GM19240 (cell line): ENCODE results near the gene OR5K1.

Experiments used
- DNase-seq: peaks from one replicate; pipeline ENCODE4 v3.0.0; 2011; ENCODE audit warnings: low spot score; ENCODE audit not compliant: insufficient read length

The OR5K1 gene

DNA sequence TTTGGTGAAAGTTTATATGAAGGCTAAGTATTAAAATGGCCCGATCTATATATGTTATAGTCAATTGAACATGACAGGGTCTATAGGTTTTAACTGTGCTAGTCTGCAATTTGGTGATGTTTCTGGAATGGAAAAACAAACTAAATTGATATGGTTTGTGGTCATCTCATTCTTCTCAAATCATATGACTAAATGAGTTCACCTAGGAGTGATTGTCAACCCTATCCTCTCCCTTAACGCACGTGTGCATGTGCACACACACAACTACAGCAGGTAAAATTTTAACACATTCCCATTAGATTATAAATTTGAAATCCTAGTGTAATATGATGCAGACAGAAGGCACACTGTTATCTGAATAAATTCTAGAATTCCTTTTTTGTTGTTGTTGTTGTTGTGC lies 50.7 kb downstream of the OR5K1 start:
- DNase-seq: no peak

DNA sequence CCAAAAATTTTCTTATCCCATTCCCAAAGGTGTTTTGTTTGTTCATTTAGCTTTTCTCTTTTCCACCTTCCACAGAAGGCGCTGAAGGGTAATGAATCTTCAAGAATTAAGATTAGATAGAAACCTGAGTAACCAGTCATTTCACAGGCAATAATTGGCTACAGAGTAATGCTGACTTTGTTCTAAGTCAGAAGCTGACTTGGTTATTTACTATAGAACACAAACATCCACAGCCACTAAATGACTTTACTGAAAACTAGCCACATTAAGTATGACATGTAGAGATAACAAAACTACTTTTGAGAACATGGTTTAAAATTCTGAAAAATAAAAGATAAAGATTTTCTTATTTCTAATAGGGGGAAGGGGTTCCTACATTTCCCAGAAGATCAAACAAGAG lies 51.9 kb downstream of the OR5K1 start:
- no peak for DNase-seq

DNA sequence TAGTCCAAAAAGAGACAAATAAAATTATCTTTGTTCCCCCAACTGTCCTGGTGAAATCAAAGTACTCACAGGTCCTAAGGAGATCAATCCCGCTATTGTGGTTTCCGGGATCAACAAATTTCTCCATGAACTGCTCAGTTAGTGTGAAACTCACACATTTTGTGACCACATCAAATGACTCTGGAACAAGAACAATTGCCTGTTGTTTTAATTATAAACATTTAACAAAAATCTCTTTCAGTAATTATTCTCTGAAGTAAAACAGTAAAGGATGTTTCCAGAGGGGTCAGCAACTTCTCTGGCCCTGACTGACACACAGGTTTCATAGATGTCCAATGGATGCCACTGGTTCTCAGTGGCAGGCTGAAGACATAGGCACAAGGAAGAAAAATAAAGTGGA lies 55.8 kb downstream of the OR5K1 start:
- no peak for DNase-seq

DNA sequence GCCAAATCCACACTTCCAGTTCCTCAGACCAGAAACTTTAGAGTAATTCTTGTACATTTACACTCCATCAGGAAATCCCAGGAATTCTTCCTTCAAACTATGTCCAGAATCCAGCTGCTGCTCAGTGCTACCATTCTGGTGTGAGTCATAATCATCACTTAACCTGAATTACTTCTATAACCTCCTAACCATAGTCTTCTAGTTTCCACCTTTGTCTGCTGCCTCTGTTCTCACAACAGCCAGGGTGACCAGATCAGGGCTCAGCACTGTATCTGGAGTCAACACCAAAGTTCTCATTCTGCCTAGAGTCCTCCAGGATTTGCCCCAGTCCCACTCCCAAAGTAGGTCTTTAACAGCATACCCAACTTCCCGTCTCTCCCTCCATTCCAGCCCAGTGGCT lies 56.4 kb downstream of the OR5K1 start:
- DNase-seq: no peak

DNA sequence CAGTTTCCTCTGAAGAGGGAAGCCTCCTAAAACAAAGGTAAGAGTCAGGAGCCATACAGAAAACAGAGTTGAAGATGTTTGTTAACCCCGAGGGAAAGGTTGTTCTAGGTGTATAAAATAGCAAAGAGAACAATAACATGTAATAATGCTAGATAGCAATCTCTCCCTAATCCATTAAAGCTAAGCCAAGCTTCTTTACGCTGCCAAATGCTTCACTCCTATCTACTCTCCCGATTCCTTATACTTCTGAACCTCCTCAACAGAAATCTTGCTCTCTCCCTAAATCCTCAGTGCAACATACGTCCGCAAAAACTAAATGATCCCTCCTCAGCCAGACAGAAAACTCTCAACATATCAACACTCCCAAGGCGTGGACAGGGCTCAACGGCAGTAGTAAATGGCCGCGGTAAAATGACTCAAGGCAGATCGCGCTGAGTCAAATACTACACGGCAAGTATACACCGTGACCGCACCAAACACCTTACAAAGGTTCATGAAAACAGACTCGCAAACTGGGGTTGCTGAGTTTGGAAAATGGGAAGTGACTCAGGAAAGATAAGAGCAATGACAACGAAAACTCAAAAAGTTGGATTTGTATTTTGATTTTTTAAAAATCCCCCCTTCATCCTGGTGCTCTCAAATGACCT lies 59.0 kb downstream of the OR5K1 start:
- DNase-seq: no peak
